ENCODE measurements around the gene MOB3A. TPM values are rescaled to one million over a fixed set of nuclear protein-coding genes. Genes with fewer than 3 reads are reported as not detected.

MOB3A gene
- total and polyA plus RNA-seq, 10 of the 15 experiments (the other 5 are each of a cell fraction or from before 2014, with no cell fraction given), result 7.5 to 229 (median 79.4) TPM

GRCh38 chr19:2127758-2128157 is 31.6 kb upstream of the MOB3A start:
- RAD21 ChIA-PET (ENCODE audit: unreplicated experiment), result no interaction called here
- Histone ChIP-seq H3K27me3 (replicated peaks in 1 of 2; ENCODE audit: control insufficient read depth in 2 of 2, insufficient read depth in 2 of 2, low read length in 1 of 2) (no peaks in the 10 kb centered on the region), H3K4me1 (ENCODE audit: control insufficient read depth, insufficient read depth, low read length) (no peaks in the 10 kb centered on the region), H3K4me3 (no peak overlapping the region), H3K36me3 (ENCODE audit: control insufficient read depth in 2 of 2, insufficient read depth in 2 of 2, low read length in 1 of 2) (peaks cover 18 to 48% of the 10 kb centered on the region in 2 experiments; a peak in 3 of 4 replicates), H3K27ac (ENCODE audit: control insufficient read depth, insufficient read depth) (no peak overlapping the region), H3K4me2 (ENCODE audit: control insufficient read depth, insufficient read depth) (no peak overlapping the region), H2AFZ (ENCODE audit: control insufficient read depth, low read depth, low read length) (no peak overlapping the region), H3K9ac (ENCODE audit: control insufficient read depth, insufficient read depth, low read length) (no peak overlapping the region), H3K9me3 (replicated peaks; ENCODE audit: control insufficient read depth, insufficient read depth, low read length) (no peaks in the 10 kb centered on the region), H4K20me1 (ENCODE audit: control insufficient read depth, insufficient read depth) (no peaks in the 10 kb centered on the region), H3K79me2 (ENCODE audit: control insufficient read depth, insufficient read depth, low read length) (no peaks in the 10 kb centered on the region; the same call in 1 of the 2 replicates)
- SMC1A ChIA-PET (ENCODE audit: uncharacterized antibody, unreplicated experiment), result no interaction called here
- FAIRE-seq, result no peak
- in situ Hi-C loops (cut with MboI), result no loop called here
- no peak for DNase-seq (ENCODE audit: low read depth, low spot score)
- TF ChIP-seq CHD2 (IDR thresholded peaks at IDR 0.05; ENCODE audit: borderline replicate concordance, low read depth, low read length) (no peak), MEF2A (IDR thresholded peaks at IDR 0.05; ENCODE audit: insufficient read depth, low read depth, low read length) (no peak), E2F4 (IDR thresholded peaks at IDR 0.05; ENCODE audit: low read depth, low read length) (no peak), RBBP5 (conservative IDR thresholded peaks at IDR 0.05) (no peak)
- POLR2A ChIA-PET, result no interaction called here
- CTCF ChIA-PET, result no interaction called here
- 86% methylated on average over 19 of the region's 19 CpGs for WGBS (ENCODE audit: insufficient coverage, insufficient replicate concordance, low lambda C conversion rate, missing lambda C conversion rate)
- ATAC-seq, result no peak
- intact Hi-C loops (cut with micrococcal nuclease; ENCODE audit: unreplicated experiment), result no loop called here
- no TSS peak for BruUV-seq (replicated peaks)

- no peak for FAIRE-seq
Observed at GRCh38 chr19:2126879-2127518, 30.9 kb upstream of the MOB3A start.

More at GRCh38 chr19:2126879-2127518, 30.9 kb upstream of the MOB3A start:
- ATAC-seq (no peak), DNase-seq (ENCODE audit: low read depth, low spot score) (no peak)
- no peaks in the 10 kb centered on the region for H3K27me3 ChIP-seq (replicated peaks in 1 of 2; ENCODE audit: control insufficient read depth in 2 of 2, insufficient read depth in 2 of 2, low read length in 1 of 2)
- in situ Hi-C loops (cut with MboI) (no loop called here), intact Hi-C loops (cut with micrococcal nuclease; ENCODE audit: unreplicated experiment) (no loop called here)
- no peak overlapping the region for H3K27ac ChIP-seq (ENCODE audit: control insufficient read depth, insufficient read depth)
- ChIA-PET POLR2A (no interaction called here), RAD21 (ENCODE audit: unreplicated experiment) (no interaction called here), SMC1A (ENCODE audit: uncharacterized antibody, unreplicated experiment) (no interaction called here), CTCF (no interaction called here)
- H3K79me2 ChIP-seq (ENCODE audit: control insufficient read depth, insufficient read depth, low read length), result no peaks in the 10 kb centered on the region
- H3K4me2 ChIP-seq (ENCODE audit: control insufficient read depth, insufficient read depth), result no peak overlapping the region
- WGBS (ENCODE audit: insufficient coverage, insufficient replicate concordance, low lambda C conversion rate, missing lambda C conversion rate), result 98% methylated on average over 21 of the region's 24 CpGs
- BruUV-seq (replicated peaks), result no TSS peak
- no peaks in the 10 kb centered on the region for H3K4me1 ChIP-seq (ENCODE audit: control insufficient read depth, insufficient read depth, low read length)
- H3K9me3 ChIP-seq (replicated peaks; ENCODE audit: control insufficient read depth, insufficient read depth, low read length), result no peaks in the 10 kb centered on the region
- no peak overlapping the region for H2AFZ ChIP-seq (ENCODE audit: control insufficient read depth, low read depth, low read length)
- H3K9ac ChIP-seq (ENCODE audit: control insufficient read depth, insufficient read depth, low read length), result no peak overlapping the region
- no peak overlapping the region for H3K4me3 ChIP-seq
- H4K20me1 ChIP-seq (ENCODE audit: control insufficient read depth, insufficient read depth), result no peaks in the 10 kb centered on the region
- H3K36me3 ChIP-seq (ENCODE audit: control insufficient read depth in 2 of 2, insufficient read depth in 2 of 2, low read length in 1 of 2), result peaks cover 12 to 45% of the 10 kb centered on the region in 2 experiments; a peak in 3 of 4 replicates
- TF ChIP-seq RB1 (IDR thresholded peaks at IDR 0.05; ENCODE audit: borderline replicate concordance) (no peak), STAT1 (conservative IDR thresholded peaks at IDR 0.05) (no peak)

All from GM12878 (cell line).